ENCODE data around the gene LY9. TPM values are rescaled to one million over a fixed set of nuclear protein-coding genes. Genes with fewer than 3 reads are reported as not detected.

Gene LY9
- total RNA-seq, 6 experiments from 2014 or later, result 0.11 to 1.3 (median 0.37) TPM; not detected in 1

GRCh38 chr1:160797861-160798273 is 1.9 kb downstream of the LY9 start:
- Histone ChIP-seq H3K27ac (no peak overlapping the region), H3K9me3 (no peaks in the 10 kb centered on the region), H3K36me3 (no peaks in the 10 kb centered on the region), H3K27me3 (no peaks in the 10 kb centered on the region), H3K4me3 (no peak overlapping the region), H3K4me1 (no peaks in the 10 kb centered on the region)
- ATAC-seq (peak in 2 of 4 donors; percentile 28 to 36), DNase-seq (no peak)
- WGBS (ENCODE audit: insufficient coverage, low coverage, low lambda C conversion rate, missing lambda C conversion rate), result 25% methylated on average over 3 of the region's 4 CpGs
- intact Hi-C loops (cut with DNase I), result no loop called here
- TF ChIP-seq POLR2A (IDR thresholded peaks at IDR 0.05) (no peak), CTCF (IDR thresholded peaks at IDR 0.05) (no peak)

- DNase-seq (no peak), ATAC-seq (no peak)
- no peak overlapping the region for H3K27ac ChIP-seq
- H3K9me3 ChIP-seq, result no peaks in the 10 kb centered on the region
- no peaks in the 10 kb centered on the region for H3K36me3 ChIP-seq
- WGBS (ENCODE audit: insufficient coverage, low coverage, low lambda C conversion rate, missing lambda C conversion rate), result 78% methylated on average over 2 of the region's 2 CpGs
- intact Hi-C loops (cut with DNase I), result no loop called here
- TF ChIP-seq CTCF (IDR thresholded peaks at IDR 0.05), result no peak
- no peak for TF ChIP-seq POLR2A (IDR thresholded peaks at IDR 0.05)
- no peaks in the 10 kb centered on the region for H3K4me1 ChIP-seq
- H3K27me3 ChIP-seq, result no peaks in the 10 kb centered on the region
- H3K4me3 ChIP-seq, result no peak overlapping the region
These were observed 2.5 kb downstream of the LY9 start for GRCh38 chr1:160798439-160798838.

GRCh38 chr1:160799641-160800040 is 3.7 kb downstream of the LY9 start:
- H3K4me3 ChIP-seq, result no peak overlapping the region
- TF ChIP-seq CTCF (IDR thresholded peaks at IDR 0.05) (no peak), POLR2A (IDR thresholded peaks at IDR 0.05) (no peak)
- no peaks in the 10 kb centered on the region for H3K27me3 ChIP-seq
- H3K36me3 ChIP-seq, result no peaks in the 10 kb centered on the region
- no peak for DNase-seq
- no peaks in the 10 kb centered on the region for H3K4me1 ChIP-seq
- intact Hi-C loops (cut with DNase I), result no loop called here
- H3K27ac ChIP-seq, result no peak overlapping the region
- H3K9me3 ChIP-seq, result no peaks in the 10 kb centered on the region
- no peak for ATAC-seq
- WGBS (ENCODE audit: insufficient coverage, low coverage, low lambda C conversion rate, missing lambda C conversion rate), result 91% methylated on average over 4 of the region's 5 CpGs

GRCh38 chr1:160800142-160800541 is 4.2 kb downstream of the LY9 start:
- DNase-seq, result no peak
- TF ChIP-seq POLR2A (IDR thresholded peaks at IDR 0.05), result no peak
- no peak for TF ChIP-seq CTCF (IDR thresholded peaks at IDR 0.05)
- H3K4me1 ChIP-seq, result no peaks in the 10 kb centered on the region
- 100% methylated on average over 1 of the region's 1 CpG for WGBS (ENCODE audit: insufficient coverage, low coverage, low lambda C conversion rate, missing lambda C conversion rate)
- H3K9me3 ChIP-seq, result no peaks in the 10 kb centered on the region
- no peak overlapping the region for H3K27ac ChIP-seq
- no peak overlapping the region for H3K4me3 ChIP-seq
- ATAC-seq, result no peak
- no peaks in the 10 kb centered on the region for H3K36me3 ChIP-seq
- no peaks in the 10 kb centered on the region for H3K27me3 ChIP-seq
- intact Hi-C loops (cut with DNase I), result no loop called here

Measured in right lobe of liver (tissue), 6 donors.